Activated B cell treated with CpG ODN at 0.5 μM for 24 hours (primary cell): ENCODE results near the gene THAP7. TPM values are rescaled to one million over a fixed set of nuclear protein-coding genes. Genes with fewer than 3 reads are reported as not detected.

Experiments used
- ATAC-seq: fragments of 200-7000 bp; cut with Tn5 transposase; one replicate; pipeline ENCODE4 v1.10.0; 2021; ENCODE audit warnings: low read depth, mild to moderate bottlenecking, moderate library complexity
- CTCF ChIA-PET: fragments of 350-600 bp; sonication (Branson Sonifier 250); formaldehyde crosslinking; loops from one replicate; lab custom pipeline; 2021; ENCODE audit warnings: antibody characterized with exemption; lab: Charles Lee
- POLR2A ChIA-PET: fragments of 350-600 bp; sonication (Branson Sonifier 250); formaldehyde crosslinking; loops from one replicate; lab custom pipeline; 2021; ENCODE audit warnings: antibody characterized with exemption; lab: Charles Lee
- DNase-seq: peaks from one replicate; pipeline ENCODE4 v3.0.0; 2022
- H3K27ac Mint-ChIP-seq: one replicate; pipeline ENCODE4 v1.8.0; 2020; ENCODE audit warnings: mixed read lengths
- H3K27me3 Mint-ChIP-seq: one replicate; pipeline ENCODE4 v1.8.0; 2021; ENCODE audit warnings: mixed read lengths
- H3K36me3 Mint-ChIP-seq: one replicate; pipeline ENCODE4 v1.8.0; 2021; ENCODE audit warnings: low read depth, mixed read lengths
- H3K4me1 Mint-ChIP-seq: one replicate; pipeline ENCODE4 v1.8.0; 2021; ENCODE audit warnings: mixed read lengths
- H3K4me3 Mint-ChIP-seq: one replicate; pipeline ENCODE4 v1.8.0; 2020; ENCODE audit warnings: mild to moderate bottlenecking, mixed read lengths
- H3K9me3 Mint-ChIP-seq: one replicate; pipeline ENCODE4 v1.8.0; 2020; ENCODE audit warnings: mixed read lengths
- CTCF ChIP-seq: fragments of 200-600 bp; IDR thresholded peaks from one replicate; pipeline ENCODE4 v1.8.0; 2022; ENCODE audit warnings: antibody characterized with exemption, mild to moderate bottlenecking
- intact Hi-C: fragments of 100-400 bp; cut with micrococcal nuclease; formaldehyde crosslinking; loops from one replicate; pipeline ENCODE4 v1.15.1; 2024
- total RNA-seq: library from RNA; stranded (reverse); gene quantifications from 2 replicates; pipeline ENCODE4 v1.2.3, GENCODE V29; 2022

THAP7 gene
- total RNA-seq, 1 donor from 2014 or later: 27.1 TPM

- intact Hi-C loops: loop anchor here (5.0 kb wide), 1 partner anchor 33 kb away; the partner anchor contains the start of gene AIFM3
- DNase-seq (no peak), ATAC-seq (no peak)
- POLR2A ChIA-PET: interaction anchor here (6.5 kb wide), 1 partner anchor 19 kb away, joined by 90 read pairs; the partner anchor contains the start of gene LZTR1
- Mint-ChIP-seq H3K4me1 (peaks cover 26% of the 10 kb centered on the region), H3K27me3 (no peaks in the 10 kb centered on the region), H3K36me3 (peaks cover 40% of the 10 kb centered on the region), H3K4me3 (peak overlapping the region; percentile 93), H3K27ac (peak overlapping the region; percentile 20), H3K9me3 (no peaks in the 10 kb centered on the region)
- no peak for TF ChIP-seq CTCF
- CTCF ChIA-PET: no interaction called here
Observed at GRCh38 chr22:21000207-21000986, 1.5 kb downstream of the THAP7 start.

- TF ChIP-seq CTCF: no peak
- Mint-ChIP-seq H3K27ac (no peak overlapping the region), H3K9me3 (no peaks in the 10 kb centered on the region), H3K27me3 (no peaks in the 10 kb centered on the region), H3K4me1 (peaks cover 26% of the 10 kb centered on the region), H3K4me3 (peak overlapping the region; percentile 93), H3K36me3 (peaks cover 46% of the 10 kb centered on the region)
- ATAC-seq (no peak), DNase-seq (no peak)
- intact Hi-C loops: loop anchor here (5.0 kb wide), 1 partner anchor 32 kb away; the partner anchor contains the start of gene AIFM3
- ChIA-PET CTCF (no interaction called here), POLR2A (interaction anchor here (0.6 to 6.5 kb wide), 2 partner anchors 18 to 1839 kb away, joined by 3 to 90 read pairs; partner anchors contain the start of gene LZTR1)
Observed at GRCh38 chr22:20999350-21000206, 2.3 kb downstream of the THAP7 start.

- H3K4me3 Mint-ChIP-seq: no peak overlapping the region
Observed at GRCh38 chr22:20998411-20999336, 3.2 kb downstream of the THAP7 start.

More at GRCh38 chr22:20998411-20999336, 3.2 kb downstream of the THAP7 start:
- DNase-seq (no peak), ATAC-seq (no peak)
- CTCF ChIA-PET: no interaction called here
- Mint-ChIP-seq H3K27ac (no peak overlapping the region), H3K9me3 (no peaks in the 10 kb centered on the region), H3K4me1 (peaks cover 26% of the 10 kb centered on the region), H3K36me3 (peaks cover 47% of the 10 kb centered on the region), H3K27me3 (no peaks in the 10 kb centered on the region)
- intact Hi-C loops: no loop called here
- POLR2A ChIA-PET: interaction anchor here (0.6 to 6.5 kb wide), 2 partner anchors 17 to 80 kb away, joined by 3 to 90 read pairs; partner anchors contain the start of gene LZTR1
- TF ChIP-seq CTCF: no peak
